Lower leg skin (tissue), 3 donors: Measurements from ENCODE around the gene RNASEH1.

ENCODE experiments used
- POLR2A ChIP-seq, 2 donors: fragments of 450-650 bp; IDR thresholded peaks; one replicate each; pipeline ENCODE4 v1.6.1; 2016 to 2017; ENCODE audit warnings: antibody characterized with exemption in 2 of 2, mild to moderate bottlenecking in 1 of 2, moderate library complexity in 1 of 2
- TF ChIP-seq, protein P1 (sequence below), 3 donors: fragments of 450-650 bp; IDR thresholded peaks; one replicate each; pipeline ENCODE4 v1.5.1; 2016; ENCODE audit warnings: antibody characterized with exemption in 3 of 3, mild to moderate bottlenecking in 3 of 3, moderate library complexity in 2 of 3

DNA sequence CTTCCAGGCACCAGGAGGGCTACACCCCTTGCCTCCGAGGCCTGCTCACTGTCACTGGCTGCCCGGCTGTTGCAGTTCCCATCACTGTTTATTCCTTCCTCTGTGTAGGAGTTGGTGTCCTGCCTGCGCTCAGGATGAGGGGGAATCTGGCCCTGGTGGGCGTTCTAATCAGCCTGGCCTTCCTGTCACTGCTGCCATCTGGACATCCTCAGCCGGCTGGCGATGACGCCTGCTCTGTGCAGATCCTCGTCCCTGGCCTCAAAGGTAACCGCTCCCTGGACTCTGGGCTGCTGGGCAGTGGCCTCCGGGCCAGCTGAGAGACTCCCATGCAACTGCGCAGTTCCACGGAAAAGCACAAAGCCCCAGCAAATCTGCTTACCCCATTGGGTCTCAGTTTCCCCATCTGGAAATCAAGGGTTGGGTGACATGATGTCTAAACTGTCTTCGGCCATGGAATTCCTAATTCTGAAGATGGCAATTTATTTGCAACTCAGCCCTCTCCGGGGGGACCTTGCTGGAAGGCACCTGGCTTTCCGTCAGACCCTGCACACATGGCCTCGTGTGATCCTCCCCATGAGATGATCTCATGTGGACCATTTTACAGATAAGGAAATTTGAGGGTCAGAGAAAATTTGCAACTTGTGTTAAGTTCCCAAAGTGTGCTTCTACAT, 46.2 kb upstream of the RNASEH1 start:
- TF ChIP-seq, protein P1, sequence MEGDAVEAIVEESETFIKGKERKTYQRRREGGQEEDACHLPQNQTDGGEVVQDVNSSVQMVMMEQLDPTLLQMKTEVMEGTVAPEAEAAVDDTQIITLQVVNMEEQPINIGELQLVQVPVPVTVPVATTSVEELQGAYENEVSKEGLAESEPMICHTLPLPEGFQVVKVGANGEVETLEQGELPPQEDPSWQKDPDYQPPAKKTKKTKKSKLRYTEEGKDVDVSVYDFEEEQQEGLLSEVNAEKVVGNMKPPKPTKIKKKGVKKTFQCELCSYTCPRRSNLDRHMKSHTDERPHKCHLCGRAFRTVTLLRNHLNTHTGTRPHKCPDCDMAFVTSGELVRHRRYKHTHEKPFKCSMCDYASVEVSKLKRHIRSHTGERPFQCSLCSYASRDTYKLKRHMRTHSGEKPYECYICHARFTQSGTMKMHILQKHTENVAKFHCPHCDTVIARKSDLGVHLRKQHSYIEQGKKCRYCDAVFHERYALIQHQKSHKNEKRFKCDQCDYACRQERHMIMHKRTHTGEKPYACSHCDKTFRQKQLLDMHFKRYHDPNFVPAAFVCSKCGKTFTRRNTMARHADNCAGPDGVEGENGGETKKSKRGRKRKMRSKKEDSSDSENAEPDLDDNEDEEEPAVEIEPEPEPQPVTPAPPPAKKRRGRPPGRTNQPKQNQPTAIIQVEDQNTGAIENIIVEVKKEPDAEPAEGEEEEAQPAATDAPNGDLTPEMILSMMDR (IDR thresholded peaks at IDR 0.05) = no peak
- TF ChIP-seq POLR2A (IDR thresholded peaks at IDR 0.05) = no peak
